HK-2 (cell line): ENCODE data around the gene TAB3.
"Not testable (repeated sequence)": the region's sequence is repeated elsewhere in the genome, so short reads cannot be mapped to it uniquely, and the experiment has no call there.

ENCODE experiments used
- DNase-seq: peaks from one replicate; pipeline ENCODE4 v3.0.0-alpha.2; 2018; ENCODE audit not compliant: unreplicated experiment

The TAB3 gene

GRCh38 chrX:30819080-30819479 lies 70.0 kb downstream of the TAB3 start:
- no peak for DNase-seq

DNA sequence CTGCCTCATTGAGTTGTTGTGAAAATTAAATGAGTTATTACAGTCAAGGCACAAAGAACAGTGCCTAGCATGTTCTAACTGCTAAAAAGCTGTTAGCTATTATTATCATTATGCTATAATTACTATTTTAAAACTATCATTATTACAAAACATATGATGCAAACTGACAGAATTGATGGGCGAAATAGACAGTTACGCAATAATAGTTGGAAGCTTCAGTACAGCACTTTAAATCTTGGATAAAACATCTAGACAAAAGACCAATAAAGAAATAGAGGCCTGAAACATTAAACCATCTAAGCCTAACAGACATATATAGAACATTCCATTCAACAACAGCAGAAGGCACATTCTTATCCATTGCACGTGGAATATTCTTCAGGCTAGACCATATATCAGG lies 73.0 kb downstream of the TAB3 start:
- DNase-seq = no peak

- DNase-seq = no peak
Observed at GRCh38 chrX:30814978-30815377, 74.1 kb downstream of the TAB3 start.

DNA sequence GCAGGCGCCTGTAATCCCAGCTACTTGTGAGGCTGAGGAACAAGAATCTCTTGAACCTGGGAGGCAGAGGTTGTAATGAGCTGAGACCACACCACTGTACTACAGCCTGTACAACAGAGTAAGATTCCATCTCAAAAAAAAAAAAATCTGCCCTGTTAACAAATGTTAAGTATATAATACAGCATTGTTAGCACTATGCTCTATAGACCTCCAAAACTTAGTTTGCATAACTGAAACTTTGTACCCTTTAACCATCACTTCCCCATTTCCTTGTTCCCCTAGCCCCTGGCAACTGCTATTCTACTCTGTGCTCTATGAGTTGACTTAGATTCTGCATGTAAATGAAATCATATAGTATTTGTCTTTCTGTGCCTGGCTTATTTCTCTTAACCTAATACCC lies 76.7 kb downstream of the TAB3 start:
- no peak for DNase-seq

DNA sequence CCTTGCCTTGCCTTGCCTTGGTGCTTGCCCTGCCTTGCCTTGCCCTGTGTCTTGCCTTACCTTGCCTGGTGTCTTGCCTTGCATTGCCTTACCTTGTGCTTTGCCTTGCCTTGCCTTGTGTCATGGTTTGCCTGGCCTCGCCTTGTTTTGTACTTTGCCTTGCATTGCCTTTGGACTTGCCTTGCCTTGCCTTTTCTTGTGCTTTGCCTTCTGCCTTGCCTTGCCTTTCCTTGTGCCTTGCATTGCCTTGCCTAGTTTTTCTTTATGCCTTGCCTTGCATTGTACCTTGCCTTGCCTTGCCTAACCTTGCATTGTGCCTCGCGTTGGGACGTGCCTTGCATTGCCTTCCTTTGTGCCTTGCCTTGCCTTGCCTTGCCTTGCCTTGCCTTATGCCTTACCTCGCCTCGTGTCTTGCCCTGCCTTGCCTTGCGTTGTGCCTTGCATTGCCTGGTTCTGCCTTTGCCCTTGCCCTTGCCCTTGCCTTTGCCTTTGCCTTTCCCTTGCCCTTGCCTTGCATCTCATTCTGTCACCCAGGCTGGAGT lies 82.8 kb downstream of the TAB3 start:
- DNase-seq = no peak

DNA sequence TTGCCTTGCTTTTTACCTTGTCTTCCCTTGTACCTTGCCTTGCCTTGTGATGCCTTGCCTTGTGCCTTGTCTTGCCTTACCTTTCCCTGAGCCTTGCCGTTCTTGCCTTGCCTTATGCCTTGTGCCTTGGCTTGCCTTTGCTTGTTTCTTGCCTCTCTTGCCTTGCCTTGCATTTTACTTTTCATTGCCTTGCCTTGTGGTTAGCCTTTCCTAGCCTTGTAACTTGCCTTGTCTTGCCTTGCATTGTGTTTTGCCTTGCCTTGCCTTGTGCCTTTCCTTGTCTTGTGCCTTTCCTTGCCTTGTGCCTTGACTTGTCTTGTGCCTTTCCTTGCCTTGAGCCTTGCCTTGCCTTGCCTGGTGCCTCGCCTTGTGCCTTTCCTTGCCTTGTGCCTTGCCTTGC lies 84.6 kb downstream of the TAB3 start:
- no peak for DNase-seq

DNA sequence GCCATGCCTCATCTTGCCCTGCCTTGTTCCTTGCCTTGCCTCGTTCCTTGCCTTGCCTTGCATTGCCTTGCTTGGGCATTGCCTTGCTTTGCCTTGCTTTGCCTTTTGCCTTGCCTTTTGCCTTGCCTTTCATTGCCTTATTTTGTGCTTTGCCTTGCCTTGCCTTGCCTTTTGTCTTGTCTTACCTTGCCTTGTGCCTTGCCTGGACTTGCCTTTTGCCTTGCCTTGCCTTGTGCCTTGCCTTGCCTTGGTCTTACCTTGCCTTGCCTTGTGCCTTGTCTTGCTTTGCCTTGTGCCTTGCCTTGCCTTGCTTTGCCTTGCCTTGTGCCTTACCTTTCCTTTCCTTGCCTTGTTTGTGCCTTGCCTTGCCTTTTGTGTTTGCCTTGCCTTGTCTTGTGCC lies 88.2 kb downstream of the TAB3 start:
- DNase-seq = no peak

DNA sequence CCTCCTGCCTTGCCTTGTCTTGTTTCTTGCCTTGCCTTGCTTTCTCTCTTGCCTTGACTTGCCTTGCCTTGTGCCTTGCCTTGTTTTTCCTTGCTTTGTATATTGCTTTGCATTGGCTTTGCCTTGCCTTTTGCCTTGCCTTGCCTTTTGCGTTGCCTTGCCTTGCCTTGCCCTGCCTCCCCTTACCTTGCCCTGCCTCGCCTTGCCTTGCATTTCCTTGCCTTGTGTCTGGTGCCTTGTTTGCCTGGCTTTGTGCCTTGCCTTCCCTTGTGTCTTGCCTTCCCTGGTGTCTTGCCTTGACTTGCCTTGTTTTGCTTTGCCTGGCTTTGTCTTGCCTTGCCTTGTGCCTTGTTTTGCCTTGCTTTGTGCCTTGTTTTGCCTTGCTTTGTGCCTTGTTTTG lies 89.7 kb downstream of the TAB3 start:
- DNase-seq = no peak

GRCh38 chrX:30798810-30799209 lies 90.2 kb downstream of the TAB3 start:
- no peak for DNase-seq

GRCh38 chrX:30797301-30797700 lies 91.8 kb downstream of the TAB3 start:
- not testable (repeated sequence) for DNase-seq

GRCh38 chrX:30795981-30796958 lies 92.8 kb downstream of the TAB3 start:
- no peak for DNase-seq

DNA sequence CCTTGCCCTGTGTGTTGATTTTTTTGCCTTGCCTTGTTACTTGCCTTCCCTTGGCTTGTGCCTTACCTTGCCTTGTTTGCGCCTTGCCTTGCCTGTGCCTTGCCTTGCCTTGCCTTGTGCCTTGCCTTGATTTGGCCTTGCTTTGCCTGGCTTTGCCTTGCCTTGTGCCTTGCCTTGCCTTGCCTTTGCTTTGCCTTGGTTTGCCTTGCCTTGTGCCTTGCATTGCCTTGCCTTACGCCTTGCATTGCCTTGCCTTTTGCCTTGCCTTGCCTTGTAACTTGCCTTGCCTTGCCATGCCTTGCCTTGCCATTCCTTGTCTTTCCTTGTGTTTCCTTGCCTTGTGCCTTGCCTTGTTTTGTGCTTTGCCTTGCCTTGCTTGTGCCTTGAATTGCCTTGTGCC lies 94.6 kb downstream of the TAB3 start:
- no peak for DNase-seq

- no peak for DNase-seq
Observed at GRCh38 chrX:30793767-30794103, 95.3 kb downstream of the TAB3 start.

- DNase-seq = no peak
Observed at GRCh38 chrX:30793075-30793766, 95.8 kb downstream of the TAB3 start.

- DNase-seq = no peak
Observed at GRCh38 chrX:30791296-30792278, 97.5 kb downstream of the TAB3 start.

DNA sequence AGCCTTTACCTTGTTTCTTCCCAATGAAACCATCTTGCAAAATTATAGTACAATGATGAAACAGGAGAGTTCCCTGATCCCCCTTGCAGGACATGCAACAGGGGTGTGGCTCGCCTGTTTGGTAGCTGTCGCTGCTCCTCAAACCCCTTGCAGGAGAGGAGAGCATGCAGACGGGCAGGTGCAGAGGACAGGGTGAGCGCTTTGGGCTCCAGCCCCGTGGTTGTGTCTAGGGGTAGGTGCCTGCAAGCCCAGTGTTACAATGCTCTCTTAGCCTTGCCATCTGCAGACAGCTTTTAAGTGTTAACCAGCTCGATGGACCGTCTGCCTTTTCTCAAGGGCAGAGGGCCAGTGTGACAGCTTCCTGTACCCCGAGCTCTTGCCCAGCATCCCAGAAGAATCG lies 102.0 kb downstream of the TAB3 start:
- no peak for DNase-seq

DNA sequence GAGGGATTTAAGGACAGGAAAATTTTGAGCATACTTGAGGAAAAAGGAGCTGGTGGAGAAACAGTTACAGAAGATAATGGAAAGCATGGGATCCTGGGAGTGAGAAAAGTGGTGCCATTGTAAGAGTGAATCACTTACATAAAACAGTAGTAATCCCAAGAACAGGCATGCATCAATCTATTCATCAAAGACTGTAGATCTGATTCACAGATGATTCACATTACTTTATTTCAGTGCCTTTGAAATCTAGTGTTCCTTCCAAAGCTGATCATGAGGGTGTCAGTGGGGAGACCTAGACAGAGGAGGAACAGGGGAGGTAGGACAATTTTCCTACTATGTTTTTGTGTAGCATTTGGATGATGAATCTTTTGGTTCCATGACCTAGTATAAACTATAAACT lies 102.7 kb downstream of the TAB3 start:
- no peak for DNase-seq

- no peak for DNase-seq
Observed at GRCh38 chrX:30781711-30782444, 107.2 kb downstream of the TAB3 start.

- DNase-seq = no peak
Observed at GRCh38 chrX:30779453-30780030, 109.5 kb downstream of the TAB3 start.

DNA sequence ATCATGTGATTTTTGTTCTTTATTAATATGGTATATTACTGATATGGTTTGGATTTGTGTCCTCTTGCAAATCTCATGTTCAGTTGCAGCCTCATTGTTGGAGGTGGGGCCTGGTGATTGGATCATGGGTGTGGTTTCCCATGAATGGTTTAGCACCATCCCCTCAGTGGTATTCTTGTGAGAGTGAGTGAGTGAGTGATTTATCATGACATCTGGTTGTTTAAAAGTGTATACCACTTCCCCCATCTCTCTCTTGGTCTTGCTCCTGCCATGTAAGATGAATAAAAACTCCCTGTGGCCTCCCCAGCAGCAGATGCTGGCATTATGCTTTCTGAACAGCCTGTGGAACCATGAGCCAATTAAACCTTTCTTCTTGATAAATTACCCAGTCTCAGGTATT lies 111.5 kb downstream of the TAB3 start:
- no peak for DNase-seq
